Measurements from ENCODE around the gene HSPG2.

- TF ChIP-seq, protein P1, sequence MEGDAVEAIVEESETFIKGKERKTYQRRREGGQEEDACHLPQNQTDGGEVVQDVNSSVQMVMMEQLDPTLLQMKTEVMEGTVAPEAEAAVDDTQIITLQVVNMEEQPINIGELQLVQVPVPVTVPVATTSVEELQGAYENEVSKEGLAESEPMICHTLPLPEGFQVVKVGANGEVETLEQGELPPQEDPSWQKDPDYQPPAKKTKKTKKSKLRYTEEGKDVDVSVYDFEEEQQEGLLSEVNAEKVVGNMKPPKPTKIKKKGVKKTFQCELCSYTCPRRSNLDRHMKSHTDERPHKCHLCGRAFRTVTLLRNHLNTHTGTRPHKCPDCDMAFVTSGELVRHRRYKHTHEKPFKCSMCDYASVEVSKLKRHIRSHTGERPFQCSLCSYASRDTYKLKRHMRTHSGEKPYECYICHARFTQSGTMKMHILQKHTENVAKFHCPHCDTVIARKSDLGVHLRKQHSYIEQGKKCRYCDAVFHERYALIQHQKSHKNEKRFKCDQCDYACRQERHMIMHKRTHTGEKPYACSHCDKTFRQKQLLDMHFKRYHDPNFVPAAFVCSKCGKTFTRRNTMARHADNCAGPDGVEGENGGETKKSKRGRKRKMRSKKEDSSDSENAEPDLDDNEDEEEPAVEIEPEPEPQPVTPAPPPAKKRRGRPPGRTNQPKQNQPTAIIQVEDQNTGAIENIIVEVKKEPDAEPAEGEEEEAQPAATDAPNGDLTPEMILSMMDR (IDR thresholded peaks at IDR 0.05) = no peak
- TF ChIP-seq, protein P2, sequence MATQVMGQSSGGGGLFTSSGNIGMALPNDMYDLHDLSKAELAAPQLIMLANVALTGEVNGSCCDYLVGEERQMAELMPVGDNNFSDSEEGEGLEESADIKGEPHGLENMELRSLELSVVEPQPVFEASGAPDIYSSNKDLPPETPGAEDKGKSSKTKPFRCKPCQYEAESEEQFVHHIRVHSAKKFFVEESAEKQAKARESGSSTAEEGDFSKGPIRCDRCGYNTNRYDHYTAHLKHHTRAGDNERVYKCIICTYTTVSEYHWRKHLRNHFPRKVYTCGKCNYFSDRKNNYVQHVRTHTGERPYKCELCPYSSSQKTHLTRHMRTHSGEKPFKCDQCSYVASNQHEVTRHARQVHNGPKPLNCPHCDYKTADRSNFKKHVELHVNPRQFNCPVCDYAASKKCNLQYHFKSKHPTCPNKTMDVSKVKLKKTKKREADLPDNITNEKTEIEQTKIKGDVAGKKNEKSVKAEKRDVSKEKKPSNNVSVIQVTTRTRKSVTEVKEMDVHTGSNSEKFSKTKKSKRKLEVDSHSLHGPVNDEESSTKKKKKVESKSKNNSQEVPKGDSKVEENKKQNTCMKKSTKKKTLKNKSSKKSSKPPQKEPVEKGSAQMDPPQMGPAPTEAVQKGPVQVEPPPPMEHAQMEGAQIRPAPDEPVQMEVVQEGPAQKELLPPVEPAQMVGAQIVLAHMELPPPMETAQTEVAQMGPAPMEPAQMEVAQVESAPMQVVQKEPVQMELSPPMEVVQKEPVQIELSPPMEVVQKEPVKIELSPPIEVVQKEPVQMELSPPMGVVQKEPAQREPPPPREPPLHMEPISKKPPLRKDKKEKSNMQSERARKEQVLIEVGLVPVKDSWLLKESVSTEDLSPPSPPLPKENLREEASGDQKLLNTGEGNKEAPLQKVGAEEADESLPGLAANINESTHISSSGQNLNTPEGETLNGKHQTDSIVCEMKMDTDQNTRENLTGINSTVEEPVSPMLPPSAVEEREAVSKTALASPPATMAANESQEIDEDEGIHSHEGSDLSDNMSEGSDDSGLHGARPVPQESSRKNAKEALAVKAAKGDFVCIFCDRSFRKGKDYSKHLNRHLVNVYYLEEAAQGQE (IDR thresholded peaks at IDR 0.05; ENCODE audit: insufficient read depth in 1 of 2, low read depth in 2 of 2, low read length in 1 of 2) = no peak
- no peak for TF ChIP-seq TCF7L2 (IDR thresholded peaks at IDR 0.05; ENCODE audit: low read depth, low read length)
- no peak for TF ChIP-seq SIN3A (IDR thresholded peaks at IDR 0.05; ENCODE audit: borderline replicate concordance, insufficient read depth, low read depth, low read length)
Observed at GRCh38 chr1:21860971-21861370, 76.1 kb downstream of the HSPG2 start.

Measured in Panc1 (cell line).